ENCODE results near the gene EIPR1.

Gene EIPR1

DNA sequence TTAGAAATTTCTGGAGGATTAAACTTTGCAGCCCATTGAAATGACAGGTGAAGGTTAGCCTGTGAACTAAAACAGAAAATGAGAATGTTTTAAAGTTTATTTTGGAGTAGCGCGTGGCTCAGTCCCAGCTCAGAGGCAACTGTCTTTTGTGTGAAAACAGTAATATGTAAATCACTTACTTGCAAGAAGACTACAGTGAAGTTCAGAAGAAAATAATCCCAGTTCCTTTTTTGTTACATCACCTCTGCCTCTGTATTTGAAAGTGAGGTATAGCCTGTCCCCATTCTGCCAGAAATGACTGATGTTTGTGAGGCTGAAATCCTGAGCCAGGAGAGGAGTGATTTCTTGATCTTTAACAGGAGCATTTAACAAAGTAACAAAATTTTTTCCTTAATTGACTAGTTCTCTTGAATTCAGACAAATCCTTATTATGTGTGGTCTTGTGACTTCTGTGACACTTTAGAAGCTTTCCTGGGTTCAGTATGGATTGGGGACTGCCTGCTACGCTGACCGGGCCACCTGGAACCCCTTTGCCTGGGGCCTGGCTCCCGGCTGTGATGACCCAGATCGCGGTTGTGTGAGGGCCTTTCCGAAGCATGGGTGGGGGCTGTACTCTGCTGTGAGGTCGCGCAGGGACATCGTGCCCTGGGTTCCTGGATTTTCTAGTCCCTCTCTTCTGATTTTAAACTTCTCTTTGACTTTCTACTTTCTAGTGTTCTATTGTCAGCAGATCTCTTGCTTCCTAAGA lies 26.1 kb upstream of the EIPR1 start:
- Histone ChIP-seq H3K4me1 (ENCODE audit: control insufficient read depth, insufficient read depth, low read length, poor library complexity, severe bottlenecking) (peaks cover 7% of the 10 kb centered on the region), H3K27ac (ENCODE audit: low read depth, low read length, severe bottlenecking) (no peak overlapping the region), H3K9me3 (ENCODE audit: control insufficient read depth, low read length) (no peaks in the 10 kb centered on the region), H3K36me3 (ENCODE audit: control insufficient read depth, insufficient read depth, low read length) (peaks cover 44% of the 10 kb centered on the region), H3K4me3 (ENCODE audit: extremely low read depth, insufficient read depth, low read length, poor library complexity, severe bottlenecking) (no peak overlapping the region)
- WGBS, 2 experiments (ENCODE audit: insufficient coverage in 2 of 2) = 87 to 93% methylated on average over 5 to 9 of the region's 11 CpGs

DNA sequence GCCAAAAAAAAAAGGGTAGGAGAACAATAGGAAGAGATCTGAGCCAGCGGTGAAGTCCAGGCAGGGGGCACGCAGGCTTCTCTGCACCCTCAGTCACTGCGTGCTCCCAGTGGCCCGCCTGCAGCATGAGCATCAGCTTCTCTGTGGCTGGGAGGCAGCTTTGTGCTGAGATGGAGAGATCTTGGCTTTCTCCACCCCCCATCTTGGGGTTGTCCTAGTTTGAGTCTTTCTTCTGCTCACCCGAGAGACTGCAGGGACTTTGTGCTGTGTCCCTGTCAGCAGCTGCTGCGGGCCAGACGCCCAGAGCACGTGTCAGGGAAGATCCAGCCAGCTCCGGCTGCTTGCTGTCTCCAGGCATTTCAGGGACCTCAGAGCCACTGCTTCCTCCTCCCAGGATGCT lies 22.2 kb upstream of the EIPR1 start:
- Histone ChIP-seq H3K9me3 (ENCODE audit: control insufficient read depth, low read length) (peaks cover 18% of the 10 kb centered on the region), H3K4me3 (ENCODE audit: extremely low read depth, insufficient read depth, low read length, poor library complexity, severe bottlenecking) (no peak overlapping the region), H3K4me1 (ENCODE audit: control insufficient read depth, insufficient read depth, low read length, poor library complexity, severe bottlenecking) (peaks cover 8% of the 10 kb centered on the region), H3K36me3 (ENCODE audit: control insufficient read depth, insufficient read depth, low read length) (peaks cover 59% of the 10 kb centered on the region), H3K27ac (ENCODE audit: low read depth, low read length, severe bottlenecking) (no peak overlapping the region)
- WGBS, 2 experiments (ENCODE audit: insufficient coverage in 2 of 2) = 52 to 54% methylated on average over 8 to 9 of the region's 9 CpGs

DNA sequence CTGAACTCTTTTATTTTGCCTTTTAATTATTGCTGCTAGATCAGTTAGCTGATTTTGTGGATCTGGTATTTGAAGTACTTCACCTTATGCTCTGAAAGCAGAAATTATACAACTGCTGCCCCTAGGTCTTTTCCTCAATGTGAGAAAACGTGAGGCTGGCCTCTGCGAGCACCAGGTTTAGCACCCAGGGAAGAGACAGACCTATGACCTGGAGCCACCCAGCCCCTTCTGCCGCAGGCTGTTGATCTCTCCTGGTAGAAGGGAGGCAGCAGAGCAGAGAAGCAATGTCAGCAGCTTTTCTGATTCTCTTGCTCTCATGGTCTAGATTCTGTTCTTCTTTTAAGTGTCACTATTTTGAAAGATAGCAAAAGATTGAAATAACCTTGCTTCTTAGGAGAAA lies 21.8 kb upstream of the EIPR1 start:
- peaks cover 8% of the 10 kb centered on the region for H3K4me1 ChIP-seq (ENCODE audit: control insufficient read depth, insufficient read depth, low read length, poor library complexity, severe bottlenecking)
- WGBS, 2 experiments (ENCODE audit: insufficient coverage in 2 of 2) = 42 to 78% methylated on average over 2 to 3 of the region's 3 CpGs
- peaks cover 59% of the 10 kb centered on the region for H3K36me3 ChIP-seq (ENCODE audit: control insufficient read depth, insufficient read depth, low read length)
- no peak overlapping the region for H3K4me3 ChIP-seq (ENCODE audit: extremely low read depth, insufficient read depth, low read length, poor library complexity, severe bottlenecking)
- peak overlapping the region; percentile 49 for H3K27ac ChIP-seq (ENCODE audit: low read depth, low read length, severe bottlenecking)
- H3K9me3 ChIP-seq (ENCODE audit: control insufficient read depth, low read length) = peaks cover 21% of the 10 kb centered on the region

DNA sequence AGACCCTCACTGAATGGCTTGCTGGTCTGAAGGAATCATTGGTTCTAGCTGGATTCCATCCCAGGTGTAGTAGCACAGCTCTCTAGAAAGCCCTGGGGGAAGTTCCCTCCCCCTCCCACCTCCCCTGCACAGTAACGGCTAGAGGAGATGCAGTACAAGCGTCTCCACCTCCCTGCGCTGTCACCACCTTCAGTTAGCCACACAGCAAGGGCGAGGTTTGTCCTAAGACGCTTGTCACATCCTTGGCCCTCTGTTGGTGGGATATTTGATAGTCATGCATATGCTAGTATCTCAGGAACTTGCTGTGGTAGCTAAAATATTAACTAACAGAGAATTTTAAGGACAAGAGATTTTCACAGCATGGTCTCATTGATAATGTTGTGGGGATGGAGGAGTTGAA lies 21.2 kb upstream of the EIPR1 start:
- no peak overlapping the region for H3K27ac ChIP-seq (ENCODE audit: low read depth, low read length, severe bottlenecking)
- peaks cover 8% of the 10 kb centered on the region for H3K4me1 ChIP-seq (ENCODE audit: control insufficient read depth, insufficient read depth, low read length, poor library complexity, severe bottlenecking)
- H3K36me3 ChIP-seq (ENCODE audit: control insufficient read depth, insufficient read depth, low read length) = peaks cover 60% of the 10 kb centered on the region
- peaks cover 21% of the 10 kb centered on the region for H3K9me3 ChIP-seq (ENCODE audit: control insufficient read depth, low read length)
- 50 to 80% methylated on average over 1 to 2 of the region's 5 CpGs for WGBS, 2 experiments (ENCODE audit: insufficient coverage in 2 of 2)
- no peak overlapping the region for H3K4me3 ChIP-seq (ENCODE audit: extremely low read depth, insufficient read depth, low read length, poor library complexity, severe bottlenecking)

DNA sequence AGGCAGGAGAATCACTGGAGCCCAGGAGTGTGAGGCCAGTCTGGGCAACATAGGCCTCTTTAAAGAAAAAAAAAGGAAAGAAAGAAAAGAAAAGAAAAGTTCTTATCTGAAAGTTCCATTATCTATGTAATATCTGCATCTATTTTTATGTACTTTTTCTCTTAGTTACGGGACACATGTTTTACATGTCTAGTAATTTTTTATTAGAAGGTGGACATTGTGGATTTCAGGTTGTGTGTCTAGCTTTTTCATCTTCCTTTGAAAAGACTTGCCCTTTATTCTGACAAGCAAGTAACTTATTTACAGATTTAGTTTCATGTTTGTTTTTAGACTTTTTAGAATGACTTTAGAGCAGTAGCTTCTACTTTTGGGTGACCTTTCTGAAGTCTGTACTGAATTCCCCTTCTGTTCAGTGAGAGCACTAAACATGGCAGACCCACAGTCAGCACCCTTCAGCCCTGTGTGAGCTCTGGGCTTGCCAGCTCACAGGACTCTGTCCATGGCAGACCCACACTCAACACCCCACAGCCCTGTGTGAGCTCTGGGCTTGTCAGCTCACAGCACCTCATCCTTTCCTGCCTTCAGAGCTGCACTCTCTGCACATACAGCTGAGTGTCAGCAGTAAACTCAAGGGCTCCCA lies 19.4 kb upstream of the EIPR1 start:
- Histone ChIP-seq H3K9me3 (ENCODE audit: control insufficient read depth, low read length) (peaks cover 21% of the 10 kb centered on the region), H3K4me1 (ENCODE audit: control insufficient read depth, insufficient read depth, low read length, poor library complexity, severe bottlenecking) (peaks cover 8% of the 10 kb centered on the region), H3K4me3 (ENCODE audit: extremely low read depth, insufficient read depth, low read length, poor library complexity, severe bottlenecking) (no peak overlapping the region), H3K36me3 (ENCODE audit: control insufficient read depth, insufficient read depth, low read length) (peaks cover 66% of the 10 kb centered on the region), H3K27ac (ENCODE audit: low read depth, low read length, severe bottlenecking) (no peak overlapping the region)
- WGBS, 2 experiments (ENCODE audit: insufficient coverage in 2 of 2) = no CpG with 5 or more reads among the region's 1 CpG

DNA sequence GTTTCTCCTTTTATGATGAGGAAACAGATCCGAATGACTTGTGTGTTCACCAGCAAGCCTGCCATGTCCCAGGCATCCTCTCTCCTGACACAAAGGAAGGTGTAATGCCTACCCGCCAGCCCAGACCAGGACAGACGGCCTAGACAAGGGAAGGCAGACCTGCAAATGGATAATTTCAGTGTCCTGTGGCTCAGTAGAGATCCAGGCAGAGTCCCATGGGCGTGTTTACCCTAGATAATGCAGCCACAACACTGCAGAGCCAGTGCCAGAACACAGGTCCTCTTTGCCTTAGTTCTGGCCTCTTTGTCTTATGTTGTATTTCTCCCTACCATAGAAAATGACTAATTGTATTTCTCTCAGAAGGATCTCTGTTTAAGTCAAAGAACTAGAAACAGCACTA lies 14.6 kb upstream of the EIPR1 start:
- no peaks in the 10 kb centered on the region for H3K4me1 ChIP-seq (ENCODE audit: control insufficient read depth, insufficient read depth, low read length, poor library complexity, severe bottlenecking)
- peaks cover 75% of the 10 kb centered on the region for H3K36me3 ChIP-seq (ENCODE audit: control insufficient read depth, insufficient read depth, low read length)
- H3K27ac ChIP-seq (ENCODE audit: low read depth, low read length, severe bottlenecking) = no peak overlapping the region
- H3K4me3 ChIP-seq (ENCODE audit: extremely low read depth, insufficient read depth, low read length, poor library complexity, severe bottlenecking) = no peak overlapping the region
- WGBS, 2 experiments (ENCODE audit: insufficient coverage in 2 of 2) = 94 to 97% methylated on average over 3 of the region's 4 CpGs
- peaks cover 18% of the 10 kb centered on the region for H3K9me3 ChIP-seq (ENCODE audit: control insufficient read depth, low read length)

DNA sequence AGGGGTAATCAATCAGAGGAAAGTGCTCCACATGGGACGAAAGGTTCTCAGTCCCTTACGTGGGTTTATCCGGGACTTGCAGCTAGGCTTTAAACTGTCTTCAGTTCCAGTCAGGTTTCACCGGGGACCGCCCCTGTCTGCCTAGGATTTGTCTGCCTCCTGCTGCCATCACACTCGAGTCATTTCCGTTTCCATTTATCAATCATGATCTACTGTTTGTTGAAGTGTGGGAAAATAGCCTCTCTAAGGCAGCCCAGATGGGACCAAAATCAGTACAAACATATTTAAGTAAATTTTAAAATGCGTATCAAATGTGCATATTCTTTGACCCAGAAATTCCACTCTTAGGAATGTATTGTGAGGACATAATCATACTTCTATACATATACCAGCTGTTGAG lies 12.4 kb upstream of the EIPR1 start:
- Histone ChIP-seq H3K9me3 (ENCODE audit: control insufficient read depth, low read length) (peaks cover 3% of the 10 kb centered on the region), H3K27ac (ENCODE audit: low read depth, low read length, severe bottlenecking) (no peak overlapping the region), H3K4me3 (ENCODE audit: extremely low read depth, insufficient read depth, low read length, poor library complexity, severe bottlenecking) (no peak overlapping the region), H3K36me3 (ENCODE audit: control insufficient read depth, insufficient read depth, low read length) (peaks cover 69% of the 10 kb centered on the region), H3K4me1 (ENCODE audit: control insufficient read depth, insufficient read depth, low read length, poor library complexity, severe bottlenecking) (no peaks in the 10 kb centered on the region)
- 93 to 98% methylated on average over 5 of the region's 8 CpGs for WGBS, 2 experiments (ENCODE audit: insufficient coverage in 2 of 2)

DNA sequence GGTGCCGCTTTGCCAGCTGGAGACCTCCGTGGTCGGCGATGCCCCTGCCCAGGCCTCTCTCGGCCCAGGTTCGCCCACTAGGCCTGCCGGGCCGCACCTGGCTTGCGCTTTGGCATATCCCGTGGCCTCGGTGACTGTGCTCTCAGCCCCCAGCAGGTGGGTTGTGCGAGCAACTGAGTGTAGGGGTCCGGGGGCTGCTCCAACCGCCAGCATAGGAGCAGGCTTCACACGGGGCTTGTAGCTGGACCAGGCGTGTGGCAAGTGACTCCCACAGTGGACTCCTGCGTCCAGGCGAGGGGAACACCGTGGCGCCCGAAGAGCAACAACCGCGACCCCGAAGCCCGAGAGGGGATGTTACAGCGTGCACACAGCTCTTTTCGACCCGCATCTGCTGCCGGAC lies 11.6 kb upstream of the EIPR1 start:
- Histone ChIP-seq H3K9me3 (ENCODE audit: control insufficient read depth, low read length) (no peaks in the 10 kb centered on the region), H3K4me1 (ENCODE audit: control insufficient read depth, insufficient read depth, low read length, poor library complexity, severe bottlenecking) (no peaks in the 10 kb centered on the region), H3K36me3 (ENCODE audit: control insufficient read depth, insufficient read depth, low read length) (peaks cover 62% of the 10 kb centered on the region), H3K27ac (ENCODE audit: low read depth, low read length, severe bottlenecking) (no peak overlapping the region), H3K4me3 (ENCODE audit: extremely low read depth, insufficient read depth, low read length, poor library complexity, severe bottlenecking) (no peak overlapping the region)
- WGBS, 2 experiments (ENCODE audit: insufficient coverage in 2 of 2) = 94 to 99% methylated on average over 21 to 28 of the region's 29 CpGs

DNA sequence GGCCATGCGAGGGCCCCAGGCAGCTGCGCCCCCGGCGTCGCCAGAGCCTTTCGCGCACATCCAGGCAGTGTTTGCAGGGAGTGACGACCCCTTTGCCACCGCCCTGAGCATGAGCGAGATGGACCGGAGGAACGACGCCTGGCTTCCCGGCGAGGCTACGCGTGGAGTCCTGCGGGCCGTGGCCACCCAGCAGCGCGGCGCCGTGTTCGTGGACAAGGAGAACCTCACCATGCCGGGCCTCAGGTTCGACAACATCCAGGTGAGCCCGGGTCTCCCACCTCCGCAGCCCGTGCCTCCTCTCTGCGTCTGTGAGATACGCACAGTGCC lies 10.8 kb upstream of the EIPR1 start:
- H3K36me3 ChIP-seq (ENCODE audit: control insufficient read depth, insufficient read depth, low read length) = peaks cover 55% of the 10 kb centered on the region

DNA sequence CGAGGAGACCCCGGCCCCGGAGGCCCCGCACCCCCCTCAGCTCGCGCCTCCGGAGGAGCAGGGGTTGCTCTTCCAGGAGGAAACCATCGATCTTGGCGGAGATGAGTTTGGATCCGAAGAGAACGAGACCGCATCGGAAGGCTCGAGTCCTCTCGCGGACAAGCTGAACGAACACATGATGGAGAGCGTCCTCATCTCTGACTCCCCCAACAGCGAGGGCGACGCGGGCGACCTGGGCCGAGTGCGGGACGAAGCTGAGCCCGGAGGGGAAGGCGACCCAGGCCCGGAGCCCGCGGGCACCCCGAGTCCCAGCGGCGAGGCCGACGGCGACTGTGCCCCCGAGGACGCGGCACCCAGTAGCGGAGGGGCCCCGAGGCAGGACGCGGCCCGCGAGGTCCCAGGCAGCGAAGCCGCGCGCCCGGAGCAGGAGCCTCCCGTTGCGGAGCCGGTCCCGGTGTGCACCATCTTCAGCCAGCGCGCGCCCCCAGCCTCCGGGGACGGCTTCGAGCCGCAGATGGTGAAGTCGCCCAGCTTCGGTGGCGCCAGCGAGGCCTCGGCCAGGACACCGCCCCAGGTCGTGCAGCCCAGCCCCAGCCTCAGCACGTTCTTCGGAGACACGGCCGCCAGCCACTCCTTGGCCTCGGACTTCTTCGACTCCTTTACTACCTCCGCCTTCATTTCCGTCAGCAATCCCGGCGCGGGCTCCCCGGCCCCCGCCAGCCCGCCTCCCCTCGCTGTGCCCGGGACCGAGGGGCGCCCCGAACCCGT lies 10.2 kb upstream of the EIPR1 start:
- H3K36me3 ChIP-seq (ENCODE audit: control insufficient read depth, insufficient read depth, low read length) = peaks cover 51% of the 10 kb centered on the region
- no peak overlapping the region for H3K4me3 ChIP-seq (ENCODE audit: extremely low read depth, insufficient read depth, low read length, poor library complexity, severe bottlenecking)
- no peak overlapping the region for H3K27ac ChIP-seq (ENCODE audit: low read depth, low read length, severe bottlenecking)
- H3K4me1 ChIP-seq (ENCODE audit: control insufficient read depth, insufficient read depth, low read length, poor library complexity, severe bottlenecking) = no peaks in the 10 kb centered on the region
- 94 to 97% methylated on average over 77 to 80 of the region's 89 CpGs for WGBS, 2 experiments (ENCODE audit: insufficient coverage in 2 of 2)
- no peaks in the 10 kb centered on the region for H3K9me3 ChIP-seq (ENCODE audit: control insufficient read depth, low read length)

More for the DNA sequence above, 10.8 kb upstream of the EIPR1 start:
- no peaks in the 10 kb centered on the region for H3K9me3 ChIP-seq (ENCODE audit: control insufficient read depth, low read length)
- no peaks in the 10 kb centered on the region for H3K4me1 ChIP-seq (ENCODE audit: control insufficient read depth, insufficient read depth, low read length, poor library complexity, severe bottlenecking)
- 97 to 99% methylated on average over 28 to 29 of the region's 31 CpGs for WGBS, 2 experiments (ENCODE audit: insufficient coverage in 2 of 2)
- H3K4me3 ChIP-seq (ENCODE audit: extremely low read depth, insufficient read depth, low read length, poor library complexity, severe bottlenecking) = no peak overlapping the region
- no peak overlapping the region for H3K27ac ChIP-seq (ENCODE audit: low read depth, low read length, severe bottlenecking)

DNA sequence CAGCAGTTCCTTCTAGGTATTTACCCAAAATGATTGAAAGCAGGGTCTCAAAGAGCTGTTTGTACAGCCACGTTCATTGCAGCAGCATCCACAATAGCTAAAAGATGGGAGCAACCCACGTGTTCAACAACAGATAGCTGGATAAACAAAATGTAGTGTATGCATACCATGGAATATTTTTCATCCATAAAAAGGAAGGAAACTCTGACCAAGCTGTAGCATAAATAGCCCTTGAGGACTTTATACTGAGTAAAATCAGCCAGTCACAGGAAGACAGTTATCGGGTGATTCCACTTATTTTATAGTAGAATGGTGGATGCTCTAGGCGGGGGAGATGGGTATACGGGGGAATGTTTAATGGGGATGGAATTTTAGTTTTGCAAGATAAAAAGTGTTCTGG lies 9.4 kb upstream of the EIPR1 start:
- Histone ChIP-seq H3K9me3 (ENCODE audit: control insufficient read depth, low read length) (no peaks in the 10 kb centered on the region), H3K4me1 (ENCODE audit: control insufficient read depth, insufficient read depth, low read length, poor library complexity, severe bottlenecking) (no peaks in the 10 kb centered on the region), H3K4me3 (ENCODE audit: extremely low read depth, insufficient read depth, low read length, poor library complexity, severe bottlenecking) (no peak overlapping the region), H3K36me3 (ENCODE audit: control insufficient read depth, insufficient read depth, low read length) (peaks cover 50% of the 10 kb centered on the region), H3K27ac (ENCODE audit: low read depth, low read length, severe bottlenecking) (no peak overlapping the region)
- 100% methylated on average over 2 of the region's 5 CpGs for WGBS, 2 experiments (ENCODE audit: insufficient coverage in 2 of 2)

Measured in mesodermal cell (in vitro differentiated cells).